ENCODE data around the gene SRGN.
"Not testable (repeated sequence)": the region's sequence is repeated elsewhere in the genome, so short reads cannot be mapped to it uniquely, and the experiment has no call there.

Gene SRGN

DNA sequence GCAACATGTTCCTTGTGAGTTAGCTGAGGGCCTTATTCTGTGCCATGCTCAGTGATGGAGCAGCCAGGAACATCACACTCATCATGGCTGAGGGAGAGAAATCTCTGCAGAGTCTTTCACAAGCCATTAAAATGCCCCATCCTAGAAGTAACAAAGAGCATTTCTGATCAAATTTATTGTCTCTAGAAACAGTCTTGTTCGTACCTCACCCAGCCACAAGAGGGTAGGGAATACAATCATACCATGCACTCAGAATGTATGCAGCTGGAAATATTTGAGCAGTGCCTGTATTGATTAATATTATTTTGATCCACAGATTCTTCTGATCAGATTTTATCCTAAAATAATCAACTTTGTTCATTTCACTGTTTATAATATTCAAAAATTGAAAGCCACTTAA lies 53.4 kb downstream of the SRGN start:
- DNase-seq (ENCODE audit: low read depth in 3 of 3), result no peak

DNA sequence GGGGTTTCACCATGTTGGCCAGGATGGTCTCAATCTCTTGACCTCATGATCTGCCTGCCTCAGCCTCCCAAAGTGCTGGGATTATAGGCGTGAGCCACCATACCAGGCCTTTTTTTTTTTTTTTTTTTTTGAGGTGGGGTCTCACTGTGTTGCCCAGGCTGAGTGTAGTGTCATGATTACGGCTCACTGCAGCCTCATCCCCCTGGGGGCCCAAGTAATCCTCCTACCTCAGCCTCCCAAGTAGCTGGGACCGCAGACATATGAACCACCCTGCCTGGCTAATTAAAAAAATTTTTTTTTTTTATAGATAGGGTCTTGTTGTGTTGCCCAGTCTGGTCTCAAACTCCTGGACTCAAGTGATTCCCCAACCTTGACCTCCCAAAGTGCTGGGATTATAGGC lies 54.2 kb downstream of the SRGN start:
- DNase-seq (ENCODE audit: low read depth in 3 of 3), result not testable (repeated sequence)

DNA sequence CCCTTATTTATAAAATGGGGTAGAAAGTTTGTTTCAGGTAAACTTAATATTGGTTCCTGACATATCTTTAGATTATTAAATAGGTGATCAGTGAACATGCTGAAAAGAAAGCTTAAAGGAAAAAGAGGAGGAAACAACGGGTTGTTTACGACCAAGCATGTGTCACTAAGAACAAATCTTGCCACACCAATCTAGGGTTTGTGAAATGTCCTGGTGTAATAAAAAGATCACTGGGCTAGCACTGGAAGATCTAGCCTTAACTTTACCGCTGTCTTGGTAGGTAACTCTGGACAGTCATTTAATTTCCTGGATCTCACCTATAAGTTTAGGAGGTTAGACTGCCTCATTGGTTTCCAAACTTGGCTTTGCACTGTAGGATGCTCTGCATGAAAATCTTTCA lies 55.1 kb downstream of the SRGN start:
- no peak for DNase-seq (ENCODE audit: low read depth in 3 of 3)

DNA sequence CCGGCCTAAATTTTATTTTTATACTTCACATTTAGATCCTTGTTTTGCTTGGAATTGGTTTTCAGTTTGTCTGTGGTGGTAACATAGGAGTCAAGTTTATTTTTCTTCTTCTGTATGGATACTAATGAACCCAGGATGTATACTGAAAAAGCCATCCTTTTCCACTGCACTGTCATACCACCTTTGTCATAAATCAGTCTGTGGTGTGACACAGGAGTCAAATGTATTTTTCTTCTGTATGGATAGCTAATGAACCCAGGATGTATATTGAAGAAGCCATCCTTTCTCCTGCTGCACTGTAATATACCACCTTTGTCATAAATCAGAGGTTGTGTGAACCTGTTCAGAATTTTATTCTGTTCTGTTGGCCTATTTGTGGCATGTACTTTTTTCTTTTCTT lies 57.4 kb downstream of the SRGN start:
- no peak for DNase-seq (ENCODE audit: low read depth in 3 of 3)

DNA sequence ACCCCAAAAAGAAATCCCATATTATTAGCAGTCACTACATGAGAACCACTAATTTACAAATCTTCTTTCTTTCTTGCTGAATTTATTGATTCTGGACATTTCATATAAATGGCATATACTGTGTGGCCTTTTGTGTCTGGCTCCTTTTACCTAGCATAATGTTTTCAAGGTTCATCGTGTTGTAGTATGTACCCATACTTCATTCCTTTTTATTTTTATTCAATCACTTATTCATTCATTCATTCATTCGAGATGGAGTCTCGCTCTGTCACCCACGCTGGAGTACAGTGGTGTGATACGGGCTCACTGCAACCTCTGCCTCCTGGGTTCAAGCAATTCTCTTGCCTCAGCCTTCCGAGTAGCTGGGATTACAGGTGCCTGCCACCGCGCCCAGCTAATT lies 58.0 kb downstream of the SRGN start:
- no peak for DNase-seq (ENCODE audit: low read depth in 3 of 3)

DNA sequence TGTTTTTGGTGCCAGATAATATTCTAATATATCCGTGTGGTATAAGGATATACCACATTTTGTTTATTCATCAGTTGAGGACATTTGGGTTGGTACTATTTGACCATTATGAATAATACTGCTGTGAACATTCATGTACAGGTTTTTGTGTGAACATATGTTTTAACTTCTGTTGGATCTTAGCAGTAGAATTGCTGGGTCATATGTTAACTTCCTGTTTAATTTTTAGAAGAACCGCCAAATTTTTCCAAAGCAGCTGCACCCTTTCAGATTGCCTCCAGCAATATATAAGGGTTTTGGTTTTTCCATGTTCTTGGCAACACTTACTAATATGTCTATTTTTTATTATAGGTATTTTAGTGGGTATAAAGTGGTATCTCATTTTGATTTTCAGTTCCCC lies 58.9 kb downstream of the SRGN start:
- DNase-seq (ENCODE audit: low read depth in 3 of 3), result no peak

DNA sequence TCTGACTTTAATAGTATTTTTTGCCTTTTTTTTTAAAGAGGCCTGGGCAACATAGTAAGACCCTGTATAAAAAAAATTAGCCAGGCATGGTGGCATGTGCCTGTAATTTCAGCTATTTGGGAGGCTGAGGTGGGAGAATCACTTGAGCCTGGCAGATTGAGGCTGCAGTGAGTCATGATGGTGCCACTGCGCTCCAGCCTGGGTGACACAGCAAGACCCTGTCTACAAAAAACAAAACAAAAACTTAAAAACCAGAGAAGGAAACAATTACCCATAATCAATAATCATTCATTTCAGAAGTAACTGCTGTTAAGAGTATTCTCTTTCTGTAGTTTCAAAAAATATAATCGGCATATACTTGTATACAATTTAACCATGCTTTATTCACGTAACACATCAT lies 64.1 kb downstream of the SRGN start:
- no peak for DNase-seq (ENCODE audit: low read depth in 3 of 3)

DNA sequence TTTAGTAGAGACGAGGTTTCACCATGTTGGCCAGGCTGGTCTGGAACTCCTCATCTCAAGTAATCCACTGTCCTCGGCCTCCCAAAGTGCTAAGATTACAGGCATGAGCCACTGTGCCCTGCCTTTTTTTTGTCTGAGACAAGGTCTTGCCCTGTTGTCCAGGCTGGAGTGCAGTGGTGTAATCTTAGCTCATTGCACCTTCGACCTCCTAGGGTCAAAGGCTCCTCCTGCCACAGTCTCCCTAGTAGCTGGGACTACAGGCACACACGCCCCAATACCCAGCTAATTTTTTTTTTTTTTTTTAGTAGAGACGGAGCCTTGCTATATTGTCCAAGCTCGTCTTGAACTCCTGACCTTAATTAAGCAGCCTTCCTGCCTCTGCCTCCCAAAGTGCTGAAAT lies 65.3 kb downstream of the SRGN start:
- DNase-seq (ENCODE audit: low read depth in 3 of 3), result no peak

Data from stimulated activated CD4-positive, alpha-beta T cell treated with anti-CD3 and anti-CD28 coated beads, TNF-alpha, amount 100 ng/mL, for 4 hours (primary cell).